ENCODE results near the gene ITPR1.

Gene ITPR1

DNA sequence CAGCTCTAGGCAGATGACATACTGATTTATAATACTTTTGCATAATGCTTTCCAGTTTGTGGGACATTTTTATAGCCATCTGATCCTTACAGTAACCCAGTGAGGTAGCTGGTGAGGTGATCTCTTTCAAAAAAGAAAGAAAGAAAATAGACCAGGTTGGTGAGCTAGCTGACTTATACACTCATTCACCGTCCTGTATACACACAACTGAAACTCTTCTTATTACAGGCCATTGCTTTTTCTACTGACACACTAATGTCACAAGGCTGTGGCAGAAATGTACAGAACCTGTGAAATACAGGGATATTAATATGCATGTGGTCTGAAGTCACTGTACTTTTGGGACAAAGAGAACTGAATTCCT lies 335.9 kb downstream of the ITPR1 start:
- DNase-seq (ENCODE audit: low spot score), result no peak

- DNase-seq (ENCODE audit: low spot score), result no peak
These were observed 337.4 kb downstream of the ITPR1 start for GRCh38 chr3:4830586-4830914.

DNA sequence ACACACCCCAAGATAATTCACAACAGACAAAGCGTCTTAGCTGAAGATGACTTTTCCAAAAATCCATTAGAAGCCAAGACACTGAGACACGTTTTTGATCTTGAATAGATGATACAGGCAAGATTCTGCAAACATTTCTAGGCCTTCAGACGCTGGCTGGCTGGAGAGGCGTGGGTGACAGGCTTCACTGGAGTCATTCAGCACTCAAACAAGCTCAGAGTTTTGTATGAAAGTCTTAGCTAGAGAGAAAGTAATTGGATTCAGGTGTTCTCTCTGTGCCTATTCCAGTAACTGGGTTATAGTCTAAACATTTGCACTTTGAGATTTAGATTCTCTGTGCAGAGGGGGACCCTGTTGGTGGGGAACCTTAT lies 338.4 kb downstream of the ITPR1 start:
- DNase-seq (ENCODE audit: low spot score), result no peak

DNA sequence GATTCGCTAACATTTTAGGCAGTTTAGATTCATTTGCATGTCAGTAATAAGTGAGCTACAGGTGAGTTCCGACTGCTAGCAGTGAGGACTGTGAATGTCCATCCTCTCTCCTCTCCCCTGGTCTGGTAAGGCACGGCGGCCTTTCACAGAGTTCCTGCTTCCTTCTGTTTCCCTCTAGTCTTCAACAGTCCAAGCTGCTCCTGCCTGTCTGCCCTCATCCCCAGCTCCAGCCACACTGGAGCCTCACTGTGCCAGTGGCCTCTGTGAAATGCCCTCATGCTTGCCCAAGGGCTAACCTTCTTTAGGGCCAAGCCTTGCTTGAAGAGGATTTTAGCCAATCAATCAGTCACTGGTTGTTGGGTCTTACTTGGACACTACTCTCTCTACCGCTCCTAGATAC lies 340.3 kb downstream of the ITPR1 start:
- DNase-seq (ENCODE audit: low spot score), result no peak

DNA sequence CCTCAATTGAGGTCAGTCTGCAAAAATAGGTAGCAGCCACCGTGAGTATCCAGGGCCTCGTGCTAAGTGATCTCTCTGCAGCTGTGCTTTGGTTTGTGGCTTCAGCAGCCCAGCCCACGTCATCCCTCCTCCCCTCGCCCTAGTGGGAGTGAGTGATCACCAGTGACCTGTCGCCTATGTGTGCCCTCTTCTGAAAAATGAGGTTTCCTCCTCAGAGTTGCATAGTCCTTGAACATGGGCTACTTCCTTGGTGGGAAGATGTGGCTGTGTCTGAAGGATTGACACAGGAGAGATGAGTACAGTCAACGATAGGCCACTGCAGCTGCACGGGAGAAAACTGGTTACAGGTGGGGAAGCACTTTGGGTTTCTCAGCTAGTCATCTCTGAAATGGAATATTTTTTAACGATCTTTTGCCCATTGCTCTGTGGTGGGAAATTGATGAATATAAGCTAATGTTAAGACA lies 341.3 kb downstream of the ITPR1 start:
- no peak for DNase-seq (ENCODE audit: low spot score)

GRCh38 chr3:4835616-4836043 lies 342.5 kb downstream of the ITPR1 start:
- DNase-seq (ENCODE audit: low spot score), result no peak

GRCh38 chr3:4836516-4836915 lies 343.4 kb downstream of the ITPR1 start:
- DNase-seq (ENCODE audit: low spot score), result no peak

DNA sequence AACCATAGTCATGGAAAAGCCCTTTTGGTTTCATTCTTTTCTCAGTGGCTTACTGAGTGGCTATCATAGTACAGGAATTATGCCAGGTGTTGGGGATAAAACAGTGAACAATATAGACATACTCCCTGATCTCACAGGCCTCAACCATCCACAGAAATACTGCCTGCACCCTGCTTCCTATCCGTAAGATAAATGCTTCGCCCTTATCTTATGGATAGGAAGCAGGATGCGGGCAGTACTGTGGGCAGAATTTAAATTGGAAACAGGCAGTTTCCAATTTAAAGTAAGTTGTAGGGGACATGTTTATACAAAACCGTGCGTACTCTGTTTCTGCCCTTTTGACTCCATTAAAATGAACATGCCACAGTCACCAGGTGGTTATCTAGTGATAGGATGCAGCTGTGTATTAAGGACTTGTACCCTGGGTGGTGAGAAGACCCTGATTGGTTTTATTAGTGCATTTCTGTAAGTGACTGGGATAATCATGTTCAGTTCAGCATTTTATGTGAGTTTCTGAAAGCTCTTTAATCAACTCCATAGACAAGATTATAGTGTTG lies 344.3 kb downstream of the ITPR1 start:
- DNase-seq (ENCODE audit: low spot score), result no peak

- no peak for DNase-seq (ENCODE audit: low spot score)
These were observed 345.5 kb downstream of the ITPR1 start for GRCh38 chr3:4838621-4839022.

DNA sequence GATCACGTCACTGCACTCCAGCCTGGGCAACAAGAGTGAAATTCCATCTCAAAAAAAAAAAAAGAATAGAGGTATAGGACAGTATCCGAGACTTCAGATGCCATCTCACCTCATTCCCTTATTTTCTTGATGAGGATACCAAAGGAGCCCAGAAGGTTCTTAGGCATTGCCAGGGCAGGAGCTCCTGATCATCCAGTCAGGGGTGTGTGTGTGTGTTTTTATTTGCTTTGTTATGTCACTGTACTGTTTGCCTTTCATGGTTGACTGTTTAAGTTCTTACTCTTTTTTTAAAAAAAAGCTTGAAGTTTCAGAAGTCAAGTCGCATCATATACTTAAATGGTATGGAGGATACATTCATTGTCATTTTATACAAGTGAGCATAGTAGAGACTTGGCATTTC lies 346.1 kb downstream of the ITPR1 start:
- no peak for DNase-seq (ENCODE audit: low spot score)

- no peak for DNase-seq (ENCODE audit: low spot score)
These were observed 348.1 kb downstream of the ITPR1 start for GRCh38 chr3:4841225-4841624.

DNA sequence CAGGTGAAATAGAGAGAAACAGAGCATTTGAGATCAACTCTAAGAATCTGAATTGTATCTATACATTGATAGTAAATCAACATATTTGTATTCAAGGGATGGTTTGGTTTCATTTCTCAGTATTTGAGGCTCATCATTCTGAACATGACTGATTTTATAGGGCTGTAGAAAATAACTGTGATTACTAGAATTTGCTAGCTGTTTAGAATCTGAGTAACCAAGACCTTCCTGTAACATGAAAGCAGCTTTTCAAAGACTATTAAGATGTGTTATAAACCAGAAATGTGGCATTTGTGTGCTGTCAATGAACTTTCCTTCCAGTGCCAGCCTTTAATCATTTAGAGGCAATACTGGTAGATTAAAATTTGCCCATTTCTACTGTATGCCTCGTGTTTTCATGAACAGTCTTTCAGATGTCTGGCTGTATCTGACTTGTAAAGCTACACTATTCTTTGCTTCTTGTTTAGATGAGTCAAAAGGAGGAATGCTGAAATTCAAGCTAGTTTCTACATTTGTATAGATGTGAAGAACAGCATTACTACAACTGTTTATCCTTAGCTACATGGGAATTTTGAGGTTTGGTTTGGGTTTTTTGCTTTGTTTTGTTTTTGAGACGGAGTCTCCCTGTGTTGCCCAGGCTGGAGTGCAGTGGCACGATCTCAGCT lies 348.8 kb downstream of the ITPR1 start:
- DNase-seq (ENCODE audit: low spot score), result no peak

DNA sequence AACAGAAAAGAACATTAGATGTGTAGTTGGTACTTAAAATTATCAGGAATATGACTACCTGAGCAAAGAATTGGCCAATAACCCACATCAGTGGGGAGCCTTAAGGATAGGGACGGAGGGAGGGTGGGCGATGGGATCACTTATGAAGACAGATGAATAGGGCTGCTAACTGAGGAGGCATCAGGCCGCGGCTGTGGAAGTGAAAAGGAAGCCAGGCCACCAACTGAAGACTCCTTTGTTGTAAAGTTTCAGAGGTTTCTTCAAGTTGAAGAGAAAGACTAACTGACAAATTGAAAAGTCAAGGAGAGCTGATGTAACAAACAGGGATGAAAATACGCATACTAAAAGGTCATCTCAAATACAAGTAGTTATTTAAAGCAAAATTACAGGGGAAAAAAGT lies 350.5 kb downstream of the ITPR1 start:
- no peak for DNase-seq (ENCODE audit: low spot score)

- no peak for DNase-seq (ENCODE audit: low spot score)
These were observed 352.7 kb downstream of the ITPR1 start for GRCh38 chr3:4845882-4846281.

DNA sequence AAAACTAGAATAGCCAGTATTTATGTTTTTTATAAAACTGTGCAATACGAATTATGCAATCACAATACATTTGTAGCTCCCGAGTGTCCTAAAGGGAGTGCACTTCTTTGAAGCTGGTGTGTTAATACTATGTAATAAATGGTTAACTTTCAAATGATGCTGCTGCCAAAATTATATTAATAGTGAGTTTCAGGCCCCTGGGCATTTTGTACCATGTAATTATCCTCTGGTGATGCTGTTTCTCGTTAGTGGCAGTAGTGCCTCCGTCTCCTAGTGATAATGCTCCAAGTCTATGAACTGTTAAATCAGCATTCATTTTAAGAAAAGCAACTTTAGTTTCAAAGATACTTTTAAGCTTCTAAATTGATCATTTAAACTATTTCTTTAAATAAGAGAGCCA lies 353.4 kb downstream of the ITPR1 start:
- DNase-seq (ENCODE audit: low spot score), result no peak

DNA sequence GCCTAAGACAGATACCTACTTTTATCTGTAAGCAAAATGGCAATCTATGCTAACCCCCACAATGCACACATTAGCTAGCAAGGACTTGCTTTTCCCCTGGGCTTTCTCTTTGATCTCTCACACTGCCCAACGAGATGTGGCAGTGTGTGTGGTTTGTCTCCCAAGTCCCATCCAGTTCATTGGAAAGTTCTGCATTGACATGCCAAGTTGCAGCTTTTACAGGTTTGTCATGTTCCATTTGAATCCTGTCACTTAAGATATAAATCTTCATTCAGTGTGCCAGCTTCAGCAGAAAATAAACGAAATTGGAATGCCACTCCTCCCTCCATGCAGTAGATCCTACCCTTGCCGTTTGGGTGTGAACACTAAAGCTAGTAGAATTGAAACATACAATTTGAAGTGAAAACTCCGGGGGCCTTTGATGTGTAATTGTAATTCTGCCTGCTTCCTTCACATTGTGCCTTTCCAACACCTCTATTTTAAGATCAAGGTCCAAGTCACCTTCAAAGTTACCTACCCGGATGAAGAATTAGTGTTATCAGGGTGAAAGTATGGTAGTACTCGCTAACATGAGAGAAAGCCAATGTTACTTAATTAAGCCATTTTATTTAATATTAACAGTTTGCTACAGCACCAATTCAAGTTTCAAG lies 355.2 kb downstream of the ITPR1 start:
- no peak for DNase-seq (ENCODE audit: low spot score)

- DNase-seq (ENCODE audit: low spot score), result no peak
These were observed 356.0 kb downstream of the ITPR1 start for GRCh38 chr3:4849136-4849535.

DNA sequence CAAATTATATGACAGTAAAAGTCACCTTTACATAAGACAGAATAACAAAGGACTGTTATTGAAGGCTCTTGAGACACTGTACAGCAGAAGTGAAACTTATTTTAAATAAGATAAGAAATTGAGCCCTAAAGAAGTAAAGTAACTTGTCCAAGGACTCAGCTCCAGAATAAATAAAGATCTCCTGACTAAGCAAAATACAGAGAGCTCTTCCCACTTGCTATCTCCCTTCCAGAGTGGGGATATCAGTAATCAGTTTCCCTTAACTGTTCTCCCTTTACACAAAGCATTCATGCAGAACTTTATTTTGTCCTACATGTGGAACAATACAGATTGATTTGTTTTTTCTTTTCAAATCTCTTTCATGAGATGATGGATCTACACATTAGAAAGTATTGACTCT lies 356.6 kb downstream of the ITPR1 start:
- no peak for DNase-seq (ENCODE audit: low spot score)

- no peak for DNase-seq (ENCODE audit: low spot score)
These were observed 357.2 kb downstream of the ITPR1 start for GRCh38 chr3:4850211-4850927.

GRCh38 chr3:4850928-4851265 lies 357.7 kb downstream of the ITPR1 start:
- no peak for DNase-seq (ENCODE audit: low spot score)

- no peak for DNase-seq (ENCODE audit: low spot score)
These were observed 359.9 kb downstream of the ITPR1 start for GRCh38 chr3:4852780-4853748.

GRCh38 chr3:4853749-4854140 lies 360.6 kb downstream of the ITPR1 start:
- no peak for DNase-seq (ENCODE audit: low spot score)
